ENCODE measurements around the gene A4GALT. TPM values are rescaled to one million over a fixed set of nuclear protein-coding genes. Genes with fewer than 3 reads are reported as not detected.

Gene A4GALT
- total and polyA plus RNA-seq, 2 donors (not counting 1 experiment from before 2014, with no cell fraction given), result 0.09 to 6.1 TPM

DNA sequence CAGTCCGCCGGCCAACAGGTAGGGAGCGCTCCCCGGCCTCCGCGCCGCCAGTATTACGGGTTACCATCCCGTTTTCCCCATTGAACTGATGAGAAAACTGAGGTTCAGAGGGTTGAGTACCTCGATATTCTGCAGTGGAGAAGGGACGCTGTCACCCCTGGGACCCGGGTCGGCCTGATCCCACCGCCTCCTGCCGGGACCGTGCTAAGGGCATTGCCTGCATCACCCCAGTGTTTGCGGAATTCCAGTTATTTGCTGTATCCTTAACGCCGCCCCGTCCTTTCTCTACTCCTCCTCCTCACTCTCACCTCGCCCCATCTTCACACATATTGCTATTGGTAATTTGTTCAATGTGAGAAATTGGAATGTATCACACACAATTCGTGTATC, 370 bp upstream of the A4GALT start:
- Mint-ChIP-seq H3K4me3 (peak overlapping the region; percentile 91), H3K9me3 (ENCODE audit: insufficient read depth) (no peaks in the 10 kb centered on the region), H3K4me1 (peaks cover 46% of the 10 kb centered on the region), H3K27ac (peak overlapping the region; percentile 67), H3K27me3 (peaks cover 30% of the 10 kb centered on the region)
- DNase-seq (peak; percentile 34), ATAC-seq (ENCODE audit: low read depth) (no peak)
- no peaks in the 10 kb centered on the region for H3K36me3 ChIP-seq (replicated peaks in 1 of 2; ENCODE audit: control extremely low read depth in 1 of 2, control insufficient read depth in 1 of 2, extremely low read depth in 1 of 2, insufficient read depth in 2 of 2, low read length in 1 of 2)
- peak overlapping the region; percentile 96 for H3K4me2 ChIP-seq (replicated peaks; ENCODE audit: low read depth, low read length, poor library complexity, severe bottlenecking)
- TF ChIP-seq, protein P1, sequence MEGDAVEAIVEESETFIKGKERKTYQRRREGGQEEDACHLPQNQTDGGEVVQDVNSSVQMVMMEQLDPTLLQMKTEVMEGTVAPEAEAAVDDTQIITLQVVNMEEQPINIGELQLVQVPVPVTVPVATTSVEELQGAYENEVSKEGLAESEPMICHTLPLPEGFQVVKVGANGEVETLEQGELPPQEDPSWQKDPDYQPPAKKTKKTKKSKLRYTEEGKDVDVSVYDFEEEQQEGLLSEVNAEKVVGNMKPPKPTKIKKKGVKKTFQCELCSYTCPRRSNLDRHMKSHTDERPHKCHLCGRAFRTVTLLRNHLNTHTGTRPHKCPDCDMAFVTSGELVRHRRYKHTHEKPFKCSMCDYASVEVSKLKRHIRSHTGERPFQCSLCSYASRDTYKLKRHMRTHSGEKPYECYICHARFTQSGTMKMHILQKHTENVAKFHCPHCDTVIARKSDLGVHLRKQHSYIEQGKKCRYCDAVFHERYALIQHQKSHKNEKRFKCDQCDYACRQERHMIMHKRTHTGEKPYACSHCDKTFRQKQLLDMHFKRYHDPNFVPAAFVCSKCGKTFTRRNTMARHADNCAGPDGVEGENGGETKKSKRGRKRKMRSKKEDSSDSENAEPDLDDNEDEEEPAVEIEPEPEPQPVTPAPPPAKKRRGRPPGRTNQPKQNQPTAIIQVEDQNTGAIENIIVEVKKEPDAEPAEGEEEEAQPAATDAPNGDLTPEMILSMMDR (IDR thresholded peaks at IDR 0.05), result no peak
- peak; percentile 25 for TF ChIP-seq EZH2 (IDR thresholded peaks at IDR 0.05; ENCODE audit: borderline replicate concordance, insufficient read depth, low read depth, low read length, poor library complexity, severe bottlenecking)
- H3K27ac ChIP-seq (ENCODE audit: low read length in 2 of 2), result no peak overlapping the region
- 3% methylated on average over 15 of the region's 22 CpGs for WGBS (ENCODE audit: insufficient coverage)
- H3K9me3 ChIP-seq (ENCODE audit: control extremely low read depth in 1 of 3, control insufficient read depth in 2 of 3, insufficient read depth in 1 of 3, low read length in 2 of 3), result peaks cover 0 to 4% (median 0%) of the 10 kb centered on the region in 3 donors
- POLR2A ChIA-PET, result interaction anchor here (0.6 kb wide), 1 partner anchor 152 kb away, joined by 10 read pairs; no protein-coding TSS in a partner anchor
- peaks cover 35 to 37% of the 10 kb centered on the region in 2 donors for H3K4me1 ChIP-seq (ENCODE audit: control insufficient read depth in 2 of 2, insufficient read depth in 2 of 2, low read length in 2 of 2)
- peaks cover 0 to 26% (median 10%) of the 10 kb centered on the region in 4 experiments for H3K27me3 ChIP-seq (replicated peaks in 1 of 4; ENCODE audit: control extremely low read depth in 1 of 4, control insufficient read depth in 3 of 4, insufficient read depth in 4 of 4, low read length in 3 of 4)
- H3K79me2 ChIP-seq (ENCODE audit: control insufficient read depth, insufficient read depth, low read length), result no peaks in the 10 kb centered on the region
- H2AFZ ChIP-seq (ENCODE audit: insufficient read depth, low read depth, low read length, poor library complexity, severe bottlenecking), result peak overlapping the region; percentile 39
- H4K20me1 ChIP-seq (ENCODE audit: control insufficient read depth, insufficient read depth, low read length, poor library complexity, severe bottlenecking), result no peaks in the 10 kb centered on the region
- CTCF ChIA-PET, result no interaction called here
- peak overlapping the region; percentile 29 for H3K9ac ChIP-seq (ENCODE audit: low read length)
- intact Hi-C loops (cut with micrococcal nuclease), result no loop called here
- H3K4me3 ChIP-seq (ENCODE audit: control extremely low read depth in 1 of 5, extremely low read depth in 1 of 5, insufficient read depth in 1 of 5, low read depth in 2 of 5, low read length in 4 of 5), result peak overlapping the region in 2 of 5 experiments; percentile 18 to 37

- no peaks in the 10 kb centered on the region for H3K79me2 ChIP-seq (ENCODE audit: control insufficient read depth, insufficient read depth, low read length)
- Mint-ChIP-seq H3K4me3 (peak overlapping the region; percentile 88), H3K9me3 (ENCODE audit: insufficient read depth) (no peaks in the 10 kb centered on the region), H3K27me3 (peaks cover 30% of the 10 kb centered on the region), H3K4me1 (peaks cover 46% of the 10 kb centered on the region), H3K27ac (peak overlapping the region; percentile 72)
- H3K27me3 ChIP-seq (replicated peaks in 1 of 4; ENCODE audit: control extremely low read depth in 1 of 4, control insufficient read depth in 3 of 4, insufficient read depth in 4 of 4, low read length in 3 of 4), result peaks cover 0 to 26% (median 10%) of the 10 kb centered on the region in 4 experiments
- H3K27ac ChIP-seq (ENCODE audit: low read length in 2 of 2), result no peak overlapping the region
- H3K9ac ChIP-seq (ENCODE audit: low read length), result peak overlapping the region; percentile 58
- H3K9me3 ChIP-seq (ENCODE audit: control extremely low read depth in 1 of 3, control insufficient read depth in 2 of 3, insufficient read depth in 1 of 3, low read length in 2 of 3), result peaks cover 0 to 4% (median 0%) of the 10 kb centered on the region in 3 donors
- intact Hi-C loops (cut with micrococcal nuclease), result no loop called here
- TF ChIP-seq EZH2 (IDR thresholded peaks at IDR 0.05; ENCODE audit: borderline replicate concordance, insufficient read depth, low read depth, low read length, poor library complexity, severe bottlenecking), result no peak
- TF ChIP-seq, protein P1 (IDR thresholded peaks at IDR 0.05), result no peak
- peak overlapping the region; percentile 68 for H2AFZ ChIP-seq (ENCODE audit: insufficient read depth, low read depth, low read length, poor library complexity, severe bottlenecking)
- ATAC-seq (ENCODE audit: low read depth) (peak; percentile 23), DNase-seq (peak; percentile 43)
- H3K4me2 ChIP-seq (replicated peaks; ENCODE audit: low read depth, low read length, poor library complexity, severe bottlenecking), result peak overlapping the region; percentile 96
- 5% methylated on average over 27 of the region's 37 CpGs for WGBS (ENCODE audit: insufficient coverage)
- no peaks in the 10 kb centered on the region for H3K36me3 ChIP-seq (replicated peaks in 1 of 2; ENCODE audit: control extremely low read depth in 1 of 2, control insufficient read depth in 1 of 2, extremely low read depth in 1 of 2, insufficient read depth in 2 of 2, low read length in 1 of 2)
- CTCF ChIA-PET, result interaction anchor here (0.7 to 1.0 kb wide), 2 partner anchors 55 to 285 kb away, joined by 3 read pairs; no protein-coding TSS in a partner anchor
- peak overlapping the region in 4 of 5 experiments; percentile 16 to 52 (median 46) for H3K4me3 ChIP-seq (ENCODE audit: control extremely low read depth in 1 of 5, extremely low read depth in 1 of 5, insufficient read depth in 1 of 5, low read depth in 2 of 5, low read length in 4 of 5)
- peaks cover 37 to 39% of the 10 kb centered on the region in 2 donors for H3K4me1 ChIP-seq (ENCODE audit: control insufficient read depth in 2 of 2, insufficient read depth in 2 of 2, low read length in 2 of 2)
- no peaks in the 10 kb centered on the region for H4K20me1 ChIP-seq (ENCODE audit: control insufficient read depth, insufficient read depth, low read length, poor library complexity, severe bottlenecking)
- POLR2A ChIA-PET, result interaction anchor here (0.6 kb wide), 2 partner anchors 8 to 21 kb away, joined by 4 to 5 read pairs; no protein-coding TSS in a partner anchor
These were observed 911 bp downstream of the A4GALT start for GRCh38 chr22:42719656-42720262.
